Stimulated activated CD8-positive, alpha-beta memory T cell treated with anti-CD3 and anti-CD28 coated beads, Interleukin-15, amount 100 ng/mL, for 24 hours (primary cell): ENCODE results near the gene ABAT.

ENCODE experiments used
- DNase-seq: peaks from one replicate; pipeline ENCODE4 v3.0.0-alpha.2; 2020; ENCODE audit warnings: low read depth

Gene ABAT

DNA sequence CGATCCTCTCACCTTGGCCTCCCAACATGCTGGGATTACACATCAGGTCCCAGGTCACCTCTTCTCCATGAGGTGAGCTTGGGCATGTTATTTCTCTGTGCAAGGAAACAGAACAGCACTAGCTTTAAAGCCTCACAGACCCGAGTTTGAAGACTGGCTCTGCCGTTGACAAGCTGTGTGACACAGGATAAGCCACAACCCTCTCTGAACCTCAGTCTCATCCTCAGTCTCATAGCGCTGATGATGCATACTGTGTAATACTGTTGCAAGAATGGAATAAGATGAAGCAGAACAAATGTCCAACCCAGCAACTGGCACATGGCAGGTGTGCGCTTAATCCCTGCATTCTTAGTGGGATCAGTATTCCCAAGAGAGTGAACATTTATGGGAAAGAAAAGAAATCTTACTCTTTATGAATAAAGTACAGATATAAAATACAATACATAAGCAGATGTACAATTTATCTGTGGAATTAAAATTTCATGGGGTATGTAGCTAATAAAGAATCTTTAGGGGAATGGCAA is 43.5 kb downstream of the ABAT start:
- DNase-seq = no peak

DNA sequence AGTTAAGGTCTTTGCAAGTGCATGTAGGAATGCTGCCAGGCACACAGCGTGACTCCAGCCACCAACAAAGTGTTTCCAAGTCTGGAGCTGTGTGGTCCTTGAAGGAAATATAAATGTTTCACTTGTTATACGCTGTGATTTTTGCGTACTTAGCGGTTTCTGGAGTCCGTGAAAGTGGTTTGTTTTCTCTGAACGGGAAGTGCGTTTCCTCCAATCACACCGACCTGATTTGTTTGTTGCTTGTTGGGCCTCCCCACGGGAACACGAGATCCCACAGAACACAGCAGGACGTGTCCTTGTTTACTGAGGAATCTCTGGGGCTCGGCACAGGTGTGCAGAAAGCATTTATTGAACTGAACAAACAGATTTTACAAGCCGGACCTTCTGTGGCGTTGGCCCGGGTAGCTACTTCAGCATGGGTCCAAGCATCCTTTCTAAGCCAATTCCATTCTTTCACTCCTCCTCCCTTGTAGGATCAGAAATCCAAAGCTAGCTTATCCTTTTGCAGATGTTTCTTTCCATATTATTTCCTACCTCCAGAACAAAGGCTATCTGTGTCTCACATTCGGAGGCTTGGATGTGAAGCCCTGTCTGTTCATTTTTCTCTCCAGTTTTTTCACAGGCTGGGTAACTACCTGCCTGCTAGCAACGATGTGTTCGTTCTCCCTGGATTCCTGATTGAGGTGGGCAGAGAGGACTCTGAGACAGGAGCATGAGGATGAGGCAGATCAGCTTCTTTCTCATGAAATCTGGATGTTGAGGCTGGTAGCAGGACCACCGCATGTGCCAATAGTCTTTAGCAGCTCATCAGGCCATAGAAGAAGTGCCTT is 44.6 kb downstream of the ABAT start:
- no peak for DNase-seq

DNA sequence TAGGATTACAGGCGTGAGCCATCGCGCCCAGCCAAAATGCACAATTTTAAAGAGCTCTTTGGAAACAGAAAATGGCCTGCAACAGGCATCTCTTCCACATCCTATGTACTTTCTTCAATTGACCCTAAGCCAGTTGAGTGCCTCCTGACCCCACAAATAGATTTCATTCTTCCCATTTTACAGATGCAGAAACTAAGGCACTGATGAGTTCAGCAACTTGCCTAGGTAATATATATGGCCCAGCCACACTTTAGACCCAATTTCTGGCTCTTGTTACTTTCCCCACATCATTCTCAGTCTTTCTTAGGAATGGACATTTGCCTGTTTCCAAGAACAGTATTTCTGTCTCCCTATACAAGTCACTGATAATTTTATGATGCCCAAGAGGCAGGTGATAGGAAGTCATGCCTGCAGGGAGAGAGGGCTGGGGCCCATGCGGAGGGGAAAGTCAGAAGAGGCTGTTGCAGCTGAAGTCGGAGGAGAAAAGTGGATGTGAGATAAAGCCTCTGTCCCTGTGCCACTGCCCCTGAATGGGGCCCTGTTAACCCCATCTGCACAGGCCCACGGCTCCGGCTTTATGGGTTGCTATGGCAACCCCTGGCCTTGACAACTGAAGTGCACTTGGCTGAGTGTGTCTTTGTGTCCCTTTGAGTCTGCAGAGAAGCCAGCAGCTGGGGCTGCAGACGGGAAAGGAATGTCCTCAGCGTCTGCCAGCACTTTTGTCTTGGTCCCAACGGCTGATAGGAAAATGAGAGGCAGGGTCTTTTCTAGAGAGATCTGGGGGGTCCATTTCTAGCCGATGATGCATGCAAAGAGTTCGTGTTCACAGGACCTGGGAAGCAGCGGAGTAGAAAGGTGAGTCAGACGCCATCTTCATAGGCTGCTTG is 45.9 kb downstream of the ABAT start:
- no peak for DNase-seq

DNA sequence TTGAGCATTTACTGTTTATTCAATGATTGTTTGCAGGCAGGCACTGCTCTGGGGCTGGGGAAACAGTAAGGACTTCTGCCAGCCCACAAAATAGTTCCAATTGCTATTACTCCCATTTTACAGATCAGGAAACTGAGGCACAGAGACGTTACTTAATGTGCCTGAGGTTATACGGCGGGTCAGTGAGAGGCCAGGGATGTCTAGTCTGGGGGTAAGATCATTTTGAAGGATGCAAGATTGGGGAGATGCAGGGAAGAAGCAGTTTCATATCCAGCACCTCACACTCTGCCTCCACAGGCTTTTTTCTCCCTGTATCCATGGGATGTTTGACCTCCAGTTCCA is 46.5 kb downstream of the ABAT start:
- no peak for DNase-seq

DNA sequence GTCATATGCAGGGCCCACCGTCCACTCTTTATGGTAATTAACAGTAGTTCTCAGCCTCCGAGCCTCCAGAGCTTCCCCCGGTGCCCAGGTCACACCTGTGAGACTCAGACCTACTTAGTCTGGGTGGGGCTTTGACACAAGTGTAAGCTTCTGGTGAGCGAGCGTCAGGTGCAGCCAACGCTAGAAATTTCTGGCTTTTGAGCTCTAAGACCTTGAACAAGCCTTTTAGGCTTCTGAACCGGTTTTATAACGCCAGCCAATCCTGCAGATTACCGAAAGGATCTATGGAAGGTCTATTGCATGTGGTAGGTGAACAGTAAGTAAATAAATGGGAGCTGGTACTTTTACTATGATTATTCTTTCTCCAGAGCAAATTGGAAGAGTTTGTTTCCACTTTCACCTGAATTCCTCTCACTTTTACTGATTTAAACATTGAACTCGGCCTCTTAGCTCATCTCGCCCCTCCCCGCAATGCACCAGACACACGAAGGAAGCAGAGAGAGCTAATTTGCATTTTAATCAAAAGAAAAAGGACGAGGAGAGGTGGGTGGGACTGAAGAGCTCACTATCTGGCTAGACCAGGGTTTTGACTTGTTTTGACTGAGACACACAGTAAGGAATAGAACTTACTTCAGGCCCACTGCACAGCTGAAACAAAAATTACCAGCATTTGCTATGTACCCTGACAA is 47.1 kb downstream of the ABAT start:
- no peak for DNase-seq

DNA sequence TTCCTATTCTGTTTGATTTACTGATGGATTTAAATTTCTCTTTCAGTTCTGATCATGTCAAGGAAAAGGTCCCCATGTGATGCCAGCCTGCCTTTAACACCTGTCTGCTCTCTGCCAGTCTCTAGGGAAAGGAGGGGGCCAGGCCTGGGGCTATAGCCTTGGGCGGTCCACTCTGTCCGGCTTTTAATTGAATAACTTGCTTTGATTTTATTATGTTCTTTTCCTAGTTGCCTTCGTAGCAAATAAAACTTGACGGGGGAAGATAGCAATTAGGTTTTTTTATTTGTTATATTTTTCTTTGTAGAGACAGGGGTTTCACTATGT is 47.6 kb downstream of the ABAT start:
- no peak for DNase-seq

DNA sequence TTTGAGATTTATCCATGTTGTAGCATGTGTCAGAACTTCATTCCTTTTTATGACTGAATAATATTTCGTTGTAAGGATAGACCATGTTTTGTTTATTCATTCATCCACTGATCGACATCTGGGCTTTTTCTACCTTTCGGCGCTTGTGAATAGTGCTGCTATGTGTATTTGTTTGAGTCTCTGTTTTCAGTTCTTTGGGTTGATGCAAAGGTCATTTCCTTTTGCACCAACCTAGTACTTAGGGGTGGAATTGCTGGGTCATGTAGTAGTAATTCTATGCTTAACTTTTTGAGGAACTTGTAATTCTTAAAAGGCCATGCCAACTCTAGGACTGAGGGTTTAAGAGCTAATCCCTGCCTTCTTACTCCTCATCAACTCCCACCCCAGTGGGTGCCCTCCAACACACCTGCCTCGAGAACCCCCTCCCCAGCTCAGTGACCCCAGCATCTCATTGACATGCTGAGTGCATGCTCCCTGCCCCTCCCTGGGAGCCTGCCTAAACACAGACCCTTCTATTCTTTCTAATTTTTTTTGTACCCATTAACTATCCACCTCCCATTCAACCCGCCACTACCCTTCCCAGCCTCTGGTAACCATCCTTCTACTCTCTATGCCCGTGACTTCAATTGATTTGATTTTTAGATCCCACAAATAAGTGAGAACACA is 51.2 kb downstream of the ABAT start:
- no peak for DNase-seq

DNA sequence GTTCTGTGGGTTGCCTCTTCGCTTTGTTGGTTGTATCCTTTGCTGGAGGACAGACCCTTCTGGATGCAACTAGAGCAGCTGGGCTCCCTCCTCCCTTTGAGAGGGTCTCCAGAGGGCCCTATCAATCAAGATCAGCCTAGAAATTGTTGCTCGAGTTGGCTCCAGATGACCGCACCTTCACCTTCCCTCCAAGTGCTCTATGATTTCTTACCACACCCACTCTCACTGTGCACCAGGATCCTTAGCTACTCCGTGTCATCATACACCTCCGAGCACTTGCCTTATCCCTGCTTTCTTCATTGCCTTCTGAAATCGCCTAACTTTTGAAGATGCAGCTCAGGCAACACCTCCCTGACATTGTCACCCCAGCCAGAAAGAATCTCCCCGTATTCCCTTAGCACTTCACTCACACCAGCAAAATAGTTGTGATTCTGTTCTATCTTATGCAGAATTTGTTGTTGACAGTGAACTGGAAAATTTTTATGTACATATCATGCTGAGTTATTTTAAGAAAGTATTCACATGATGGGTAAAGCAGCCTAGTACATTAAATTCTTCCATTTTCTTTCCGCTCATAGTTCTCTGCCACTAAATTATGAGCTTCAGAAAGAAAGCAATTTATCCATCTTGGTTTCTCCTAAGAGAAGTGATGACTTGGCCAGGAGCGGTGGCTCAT is 52.9 kb downstream of the ABAT start:
- no peak for DNase-seq

DNA sequence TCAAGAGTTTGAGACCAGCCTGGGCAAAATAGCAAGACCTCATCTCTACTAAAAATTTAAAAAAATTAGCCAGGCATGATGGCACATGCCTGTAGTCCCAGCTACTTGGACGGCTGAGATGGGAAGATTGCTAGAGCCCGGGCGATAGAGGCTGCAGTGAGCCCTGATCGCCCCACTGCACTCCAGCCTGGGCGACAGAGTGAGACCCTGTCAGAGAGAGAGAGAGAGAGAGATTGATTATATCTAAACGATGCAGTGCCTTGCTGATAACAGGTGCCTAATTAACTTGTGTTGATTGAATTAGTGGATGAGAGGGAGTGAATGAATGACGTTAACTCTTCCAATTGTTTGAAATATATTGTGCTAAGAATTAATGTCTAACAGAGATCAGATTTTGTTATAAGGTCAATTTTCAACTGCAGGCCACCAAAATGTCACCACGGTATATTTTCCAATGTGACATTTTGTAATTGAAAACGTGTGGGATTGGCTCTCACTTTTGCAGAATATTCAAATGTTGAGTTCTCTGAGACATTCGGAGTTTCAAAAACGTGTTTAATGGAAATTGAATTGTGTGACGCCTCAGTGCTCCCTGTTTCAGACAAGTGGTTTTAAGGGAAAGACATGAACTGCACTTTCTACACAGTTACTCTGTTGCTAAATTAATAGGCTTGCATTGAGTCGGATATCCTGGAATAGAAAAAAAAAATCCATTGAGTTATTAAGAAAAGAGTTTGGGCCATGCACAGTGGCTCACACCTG is 53.6 kb downstream of the ABAT start:
- no peak for DNase-seq

DNA sequence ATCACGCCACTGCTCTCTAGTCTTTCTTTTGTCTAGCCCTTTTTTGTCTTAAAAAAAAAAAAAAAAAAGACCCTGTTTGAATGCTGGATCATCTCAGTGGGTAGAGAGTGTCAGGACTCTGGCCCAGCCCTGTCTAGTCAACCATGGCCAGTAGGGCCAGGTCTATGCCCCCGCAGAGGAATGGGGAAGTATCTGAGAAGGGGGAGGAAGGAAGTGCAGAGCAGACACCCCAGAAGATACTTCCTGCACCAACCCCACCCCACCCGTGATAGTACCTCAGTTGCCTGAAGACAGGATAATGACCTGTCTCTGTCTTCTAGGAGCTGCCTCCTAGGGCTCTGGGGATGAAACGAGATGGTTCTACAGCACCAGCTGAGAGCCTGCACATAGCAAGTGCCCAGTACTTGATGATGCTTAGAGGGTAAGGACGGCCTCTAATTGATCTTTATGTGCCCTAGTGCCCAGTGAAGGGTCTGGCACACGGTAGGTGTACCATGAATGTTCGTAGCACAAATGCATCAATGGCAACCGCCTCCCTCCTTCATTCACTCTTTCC is 55.4 kb downstream of the ABAT start:
- no peak for DNase-seq

DNA sequence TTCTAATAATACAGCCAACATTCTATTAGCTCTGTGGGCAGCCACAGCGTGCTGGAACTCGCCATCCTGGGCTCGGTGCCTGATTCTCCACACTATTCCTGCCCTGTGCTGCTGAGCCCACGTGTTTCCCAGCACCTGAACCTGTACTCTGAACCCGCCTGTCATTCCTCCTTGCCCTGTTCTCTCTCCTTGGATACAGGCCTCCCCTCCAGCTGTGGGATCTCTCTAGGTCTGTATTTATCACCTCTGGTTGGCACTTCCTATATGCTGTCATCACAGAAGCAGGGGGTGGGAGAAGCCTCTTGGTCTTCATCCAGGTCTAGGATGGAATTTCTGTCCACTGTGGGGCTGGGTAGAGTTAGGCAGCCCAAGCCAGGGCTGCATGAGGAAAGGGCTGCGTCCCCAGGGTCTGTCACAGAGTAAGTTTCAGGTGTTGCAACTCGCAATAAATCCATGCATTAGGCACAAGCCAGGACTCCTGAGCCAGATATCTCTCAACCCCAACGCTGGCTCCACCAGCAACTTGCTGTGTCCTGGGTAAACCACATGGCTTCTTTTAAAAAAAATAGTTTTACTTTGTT is 56.0 kb downstream of the ABAT start:
- no peak for DNase-seq

DNA sequence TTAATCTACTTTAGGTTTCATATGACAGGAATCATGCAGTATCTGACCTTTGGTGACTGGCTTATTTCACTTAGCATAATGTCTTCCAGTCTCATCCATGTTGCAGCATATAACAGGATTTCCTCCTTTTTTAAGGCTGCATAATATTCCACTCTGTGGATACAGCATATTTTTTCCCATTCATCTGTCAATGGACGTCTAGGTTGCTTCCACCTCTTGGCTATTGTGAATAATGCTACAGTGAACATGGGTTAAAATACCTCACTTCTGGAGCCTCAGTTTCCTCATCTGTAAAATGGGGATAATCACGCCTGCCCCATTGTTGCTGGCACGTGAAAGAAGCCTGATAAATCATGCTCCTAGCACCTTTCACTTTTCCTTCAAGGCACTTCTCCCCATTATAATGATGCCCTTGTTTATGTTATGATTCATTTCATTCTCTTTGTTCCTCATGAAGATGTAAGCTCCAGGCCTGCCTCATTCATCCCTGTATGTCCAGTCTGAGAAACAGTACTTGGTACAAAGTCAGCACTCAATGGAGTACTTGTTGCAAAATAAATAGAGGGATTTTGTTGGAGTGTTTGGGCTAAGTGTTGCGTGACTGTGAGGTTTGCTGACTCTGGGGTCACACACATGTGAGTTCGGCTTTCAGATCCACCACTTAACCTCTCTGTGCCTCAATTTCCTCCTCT is 59.6 kb downstream of the ABAT start:
- no peak for DNase-seq

DNA sequence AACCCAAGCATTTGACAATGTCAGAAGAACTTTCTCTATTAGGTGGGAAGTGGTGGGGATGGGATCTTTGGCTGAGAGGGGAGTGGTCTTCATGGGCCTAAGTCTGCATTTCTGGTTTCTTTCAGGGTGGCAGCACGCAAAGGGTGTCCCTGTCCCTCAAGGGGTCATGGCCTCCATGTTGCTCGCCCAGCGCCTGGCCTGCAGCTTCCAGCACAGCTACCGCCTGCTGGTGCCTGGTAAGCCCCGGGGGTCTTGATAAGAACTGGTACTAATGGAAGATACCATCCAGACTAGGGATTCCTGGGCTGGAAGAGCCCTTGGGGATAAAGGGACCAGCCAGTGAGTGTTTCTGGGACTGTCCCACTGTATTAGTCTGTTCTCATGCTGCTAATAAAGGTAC is 61.2 kb downstream of the ABAT start:
- no peak for DNase-seq

DNA sequence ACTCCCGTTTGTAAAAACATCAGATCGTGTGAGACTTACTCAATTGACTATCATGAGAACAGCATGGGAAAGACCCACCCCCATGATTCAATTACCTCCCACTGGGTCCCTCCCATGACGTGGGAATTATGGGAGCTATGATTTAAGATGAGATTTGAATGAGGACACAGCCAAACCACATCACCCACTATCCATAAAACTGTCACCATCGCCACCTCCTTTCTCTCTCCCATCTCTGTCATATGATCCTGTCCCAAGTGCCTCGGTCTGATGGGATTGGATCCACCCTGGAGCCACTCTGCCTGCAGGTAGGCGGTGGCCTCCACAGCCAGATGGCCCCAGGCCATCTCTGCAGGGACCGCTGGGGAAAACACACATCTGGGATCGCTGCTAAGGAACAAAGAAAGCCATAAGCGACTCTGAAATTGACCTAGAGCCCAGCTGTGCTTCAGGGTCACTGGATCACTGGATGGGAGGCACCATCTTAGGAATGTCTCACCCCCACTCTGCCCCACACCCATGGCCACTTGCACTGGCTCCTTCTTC is 61.8 kb downstream of the ABAT start:
- DNase-seq = no peak

DNA sequence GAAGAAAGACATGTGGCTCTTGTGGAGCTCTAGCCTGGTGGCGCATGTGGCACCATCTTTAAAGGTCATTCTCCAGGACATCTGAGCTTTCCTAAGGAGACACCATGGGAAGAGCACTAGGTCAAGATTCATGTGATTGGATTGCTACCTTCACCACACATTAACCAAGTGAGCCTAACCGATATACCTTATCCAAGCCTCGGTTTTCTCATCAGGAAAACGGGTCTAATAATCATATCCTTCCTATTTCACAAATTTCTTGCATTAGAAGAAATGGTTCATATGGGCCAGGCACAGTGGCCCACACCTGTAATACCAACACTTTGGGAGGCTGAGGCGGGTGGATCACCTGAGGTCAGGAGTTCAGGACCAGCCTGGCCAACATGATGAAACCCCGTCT is 64.7 kb downstream of the ABAT start:
- DNase-seq = no peak

DNA sequence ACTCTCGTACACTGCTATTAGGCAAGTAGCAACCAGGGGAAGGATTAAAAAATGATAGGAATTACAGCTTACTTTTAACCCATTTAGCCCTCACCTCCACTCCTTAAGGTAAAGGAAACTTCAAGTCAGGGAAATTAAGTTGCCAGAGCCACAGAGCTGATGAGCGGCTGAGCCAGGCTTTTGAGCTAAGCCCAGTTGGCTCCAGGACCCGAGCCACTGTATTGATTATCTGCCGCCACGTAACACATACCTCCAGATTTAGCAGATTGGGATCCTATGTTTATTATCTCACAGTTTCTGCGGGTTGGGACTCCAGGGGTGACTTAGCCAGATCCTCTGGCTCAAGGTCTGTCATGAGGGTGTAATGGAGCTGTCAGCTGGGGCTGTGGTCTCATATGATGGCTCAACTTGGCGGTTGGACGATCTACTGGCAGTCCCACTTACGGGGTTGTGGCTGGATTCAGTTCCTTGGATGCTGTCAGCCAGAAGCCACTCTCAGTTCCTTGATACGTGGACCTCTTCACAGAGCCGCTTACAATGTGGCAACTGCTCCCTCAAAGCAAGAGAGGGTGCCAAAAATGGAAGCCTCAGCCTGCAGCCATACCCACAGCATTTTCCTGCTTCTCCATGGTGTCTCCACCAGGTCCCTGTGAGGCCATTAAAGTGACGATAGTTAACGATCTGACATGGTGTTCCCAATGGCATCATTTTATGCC is 65.7 kb downstream of the ABAT start:
- DNase-seq = no peak

DNA sequence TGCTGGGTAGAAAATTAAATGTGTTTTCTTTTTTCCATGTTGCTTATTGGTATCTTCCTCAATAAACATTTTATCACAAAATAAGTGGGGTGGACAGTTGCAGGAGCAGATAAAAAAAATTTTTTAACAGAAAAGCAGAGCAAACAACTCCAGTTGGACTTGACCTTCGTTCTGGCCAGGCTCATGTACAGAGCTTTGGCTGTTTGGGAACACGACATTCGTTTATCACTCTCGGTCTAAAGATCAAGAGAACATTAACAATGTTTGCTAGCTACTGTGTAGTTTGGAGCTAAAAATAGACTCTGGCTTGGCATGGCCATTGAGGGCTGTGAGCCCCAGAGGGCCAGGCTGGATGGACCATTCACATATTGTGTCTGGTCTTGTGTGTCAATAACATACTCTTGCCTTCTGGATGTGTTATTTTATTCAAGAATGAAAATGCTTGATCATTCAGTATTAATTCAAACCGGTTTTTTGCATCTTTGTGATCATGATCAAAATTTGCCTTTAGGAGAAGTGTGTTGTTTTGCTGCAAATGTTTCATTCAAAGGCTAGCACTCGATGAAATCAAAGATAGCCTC is 66.4 kb downstream of the ABAT start:
- DNase-seq = no peak

DNA sequence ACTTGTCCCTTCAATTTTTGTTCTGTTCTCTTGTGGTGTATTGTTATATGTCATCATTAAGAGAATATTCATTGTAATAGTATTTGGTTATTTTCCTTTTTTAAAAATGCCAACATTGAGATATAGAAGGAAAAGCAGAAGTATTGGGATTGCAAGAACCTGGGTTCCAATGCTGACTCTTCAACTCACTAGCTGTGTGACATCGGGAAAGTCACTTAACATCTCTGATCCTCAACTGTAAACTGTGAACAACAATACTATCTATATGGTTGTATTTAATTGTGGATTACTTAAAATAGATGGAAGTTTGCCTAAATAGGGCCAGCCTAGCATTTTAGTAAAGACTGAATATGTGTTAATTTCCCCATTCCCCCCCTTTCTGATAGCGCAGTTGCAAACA is 67.2 kb downstream of the ABAT start:
- DNase-seq = no peak
